NT2/D1 (cell line): ENCODE data around the gene KIF27.

Source experiments
- SUZ12 ChIP-seq: IDR thresholded peaks from 2 replicates; pipeline ENCODE4 v1.6.1; 2011; ENCODE audit not compliant: insufficient read length, insufficient read depth; ENCODE audit errors: extremely low read depth
- YY1 ChIP-seq: IDR thresholded peaks from 2 replicates; pipeline ENCODE4 v1.6.1; 2011; ENCODE audit not compliant: insufficient read length, insufficient read depth
- ZNF274 ChIP-seq: IDR thresholded peaks from 2 replicates; pipeline ENCODE4 v1.6.1; 2011; ENCODE audit warnings: mild to moderate bottlenecking, low read depth, low read length

DNA sequence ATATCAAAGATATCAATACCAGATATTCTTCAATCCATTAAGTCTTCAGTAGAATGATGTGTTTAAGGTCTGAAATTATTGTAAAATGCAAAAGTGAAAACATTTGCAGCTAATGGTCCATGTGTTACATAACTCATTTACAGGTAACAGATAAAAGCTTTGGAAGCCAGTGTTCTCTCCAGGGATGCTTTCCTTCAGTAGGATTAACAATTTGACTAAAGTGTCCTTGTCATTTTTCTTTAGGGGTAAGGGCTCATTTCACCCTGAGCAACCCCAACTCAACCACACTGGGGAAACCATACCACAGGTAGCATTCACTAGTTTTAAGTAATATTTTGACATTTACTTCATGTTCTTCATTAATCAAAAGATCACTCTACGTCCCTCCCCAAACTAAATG is 45.8 kb upstream of the KIF27 start:
- no peak for TF ChIP-seq YY1
- no peak for TF ChIP-seq ZNF274
- no peak for TF ChIP-seq SUZ12
